Measurements from ENCODE around the gene DDAH1.

Gene DDAH1

DNA sequence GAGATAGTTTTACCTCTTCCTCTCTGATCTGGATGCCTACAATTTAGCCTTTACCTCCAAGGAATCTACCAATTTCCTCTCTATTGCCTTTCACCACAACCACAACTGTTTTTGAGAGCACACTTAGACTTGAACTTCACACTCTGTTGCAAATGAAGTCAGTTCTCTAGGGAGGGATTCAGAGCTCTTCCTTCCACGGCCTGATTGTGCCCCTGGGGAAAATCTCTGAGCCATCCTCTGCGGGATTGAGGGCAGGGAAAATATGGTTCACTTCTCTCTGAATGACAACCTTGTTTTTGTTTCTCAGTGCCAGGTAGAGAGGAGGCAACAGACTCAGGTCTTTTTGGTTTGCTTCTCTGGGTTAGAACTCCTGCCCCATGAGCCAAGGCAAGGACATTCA lies 153.1 kb downstream of the DDAH1 start:
- no peak for DNase-seq (ENCODE audit: low read depth in 2 of 2, low spot score in 1 of 2)

DNA sequence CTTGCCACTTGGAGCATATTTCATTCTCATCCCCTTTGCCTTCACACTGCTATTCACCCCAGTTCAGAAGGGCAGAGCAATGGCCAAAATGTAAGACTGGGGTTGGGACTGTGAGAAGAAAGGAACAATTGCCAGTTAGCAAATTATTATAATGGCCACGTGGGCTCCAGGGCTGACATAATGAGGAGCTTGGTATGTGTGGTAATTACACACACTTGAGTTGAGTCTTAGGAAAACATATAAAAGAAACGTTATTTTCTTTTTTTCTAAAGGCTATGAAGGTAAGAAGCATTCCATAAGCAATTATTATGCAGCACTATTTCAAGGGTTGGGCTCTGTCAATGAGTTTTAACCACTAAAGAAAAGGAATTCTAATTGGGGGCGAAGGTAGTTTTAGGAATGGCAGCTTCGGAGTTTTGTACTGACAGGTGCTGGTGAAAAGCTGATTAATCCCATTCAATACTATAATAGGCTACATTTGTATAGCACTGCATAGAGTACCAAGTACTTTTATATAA lies 156.1 kb downstream of the DDAH1 start:
- DNase-seq (ENCODE audit: low read depth in 2 of 2, low spot score in 1 of 2): no peak

DNA sequence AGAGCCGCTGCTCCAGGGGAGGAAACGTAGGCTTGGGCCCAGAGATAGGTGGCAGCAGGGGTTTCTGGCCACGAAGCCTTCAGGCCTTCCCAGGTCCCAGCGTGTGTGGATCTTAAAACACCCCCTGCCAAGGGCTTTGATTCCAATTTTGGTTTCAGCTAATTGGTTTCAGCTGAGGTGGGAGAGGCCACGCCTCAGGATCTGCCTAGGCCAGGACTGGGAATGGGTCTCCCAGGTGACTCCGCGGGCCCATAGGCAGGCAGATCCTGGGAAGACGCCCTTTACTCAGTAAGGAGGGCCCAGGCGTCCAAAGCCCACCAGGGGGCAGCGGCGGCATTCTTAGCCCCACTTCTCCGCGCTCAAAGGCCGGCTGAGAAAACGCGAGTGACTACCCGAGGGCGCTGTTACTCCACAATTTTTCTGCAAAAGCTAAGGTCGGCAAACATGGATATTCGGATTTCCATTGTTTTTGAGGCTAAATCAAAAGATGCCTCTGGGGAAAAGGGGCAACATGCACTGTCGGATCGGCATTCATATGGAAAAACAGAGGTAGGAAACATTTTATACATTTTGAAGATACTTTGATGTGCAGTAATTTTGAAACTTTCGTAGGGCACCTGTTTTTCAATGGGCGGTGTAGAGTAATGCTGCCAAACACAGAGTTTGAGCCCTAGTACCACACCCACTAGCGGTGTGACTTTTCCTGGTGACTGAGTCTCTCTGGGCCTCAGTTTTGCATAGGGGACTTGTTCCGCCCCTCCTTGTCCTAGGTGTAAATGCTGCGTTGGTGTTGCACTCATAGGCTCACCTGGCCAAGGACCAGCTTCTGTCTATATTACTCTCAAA lies 156.7 kb downstream of the DDAH1 start:
- DNase-seq (ENCODE audit: low read depth in 2 of 2, low spot score in 1 of 2): peak; percentile 14 to 28

DNA sequence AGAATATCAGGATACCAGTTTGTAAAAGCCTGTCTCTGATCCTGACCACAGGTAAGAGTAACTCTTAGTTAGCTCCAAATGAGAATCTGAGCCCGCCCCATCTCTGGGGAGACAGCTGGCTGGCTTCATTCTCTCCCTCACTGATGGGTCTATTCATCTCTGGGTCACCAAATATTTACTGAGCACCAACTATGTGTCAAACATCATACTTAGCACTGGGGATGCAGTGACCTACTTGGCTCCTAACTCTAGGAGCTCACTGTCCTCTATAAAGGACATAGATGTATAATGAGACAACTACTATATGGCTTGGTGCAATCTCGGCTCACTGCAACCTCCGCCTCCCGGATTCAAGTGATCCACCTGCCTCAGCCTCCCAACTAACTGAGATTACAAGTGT lies 158.7 kb downstream of the DDAH1 start:
- no peak for DNase-seq (ENCODE audit: low read depth in 2 of 2, low spot score in 1 of 2)

DNA sequence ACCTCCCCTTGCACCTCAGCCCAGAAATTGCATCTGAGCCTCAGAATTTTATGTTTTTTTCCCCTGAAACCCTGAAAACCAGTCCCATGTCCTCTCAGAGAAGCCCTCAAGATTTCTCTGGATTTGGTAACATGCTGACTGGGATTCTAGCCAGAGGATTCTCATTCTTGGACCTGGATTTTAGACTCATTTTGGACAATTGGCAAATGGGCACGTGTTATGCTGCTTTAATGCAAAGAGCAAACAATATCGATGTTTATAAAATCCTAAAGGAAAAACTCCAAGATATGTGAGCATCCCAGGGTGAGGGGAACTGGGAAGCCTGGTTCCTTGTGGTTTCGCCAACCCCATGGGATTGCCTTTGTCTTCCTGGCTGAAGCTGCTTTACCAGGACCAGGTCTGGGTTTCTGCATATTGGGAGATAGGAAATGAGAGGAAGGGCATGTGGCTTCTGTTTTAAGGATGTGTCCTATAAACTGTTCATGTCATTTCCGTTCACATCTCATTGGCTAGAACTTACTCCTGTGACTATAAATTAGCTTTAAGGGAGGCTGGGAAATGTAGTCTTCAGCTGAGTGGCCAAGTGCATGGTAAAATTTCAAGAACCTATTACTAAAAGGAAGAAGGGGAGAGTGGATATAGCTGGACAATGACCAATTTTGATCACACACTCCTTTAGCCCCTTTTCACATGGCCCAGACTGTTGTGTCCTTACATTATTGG lies 161.4 kb downstream of the DDAH1 start:
- no peak for DNase-seq (ENCODE audit: low read depth in 2 of 2, low spot score in 1 of 2)

DNA sequence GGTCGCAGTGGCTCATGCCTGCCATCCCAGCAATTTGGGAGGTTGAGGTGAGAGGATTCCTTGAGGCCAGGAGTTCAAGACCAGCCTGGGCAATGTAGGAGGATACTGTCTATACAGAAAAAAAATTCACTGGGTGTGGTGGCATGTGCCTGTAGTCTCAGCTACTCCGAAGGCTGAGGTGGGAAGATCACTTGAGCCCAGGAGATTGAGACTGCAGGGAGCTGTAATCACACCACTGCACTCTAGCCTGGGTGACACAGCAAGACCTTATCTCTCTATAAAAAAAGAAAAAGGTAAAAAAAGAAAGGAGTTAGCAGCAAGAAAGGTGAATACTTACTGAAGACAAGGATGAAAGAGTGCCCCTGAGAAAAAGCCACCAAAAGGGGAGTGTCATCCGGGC lies 164.8 kb downstream of the DDAH1 start:
- no peak for DNase-seq (ENCODE audit: low read depth in 2 of 2, low spot score in 1 of 2)

DNA sequence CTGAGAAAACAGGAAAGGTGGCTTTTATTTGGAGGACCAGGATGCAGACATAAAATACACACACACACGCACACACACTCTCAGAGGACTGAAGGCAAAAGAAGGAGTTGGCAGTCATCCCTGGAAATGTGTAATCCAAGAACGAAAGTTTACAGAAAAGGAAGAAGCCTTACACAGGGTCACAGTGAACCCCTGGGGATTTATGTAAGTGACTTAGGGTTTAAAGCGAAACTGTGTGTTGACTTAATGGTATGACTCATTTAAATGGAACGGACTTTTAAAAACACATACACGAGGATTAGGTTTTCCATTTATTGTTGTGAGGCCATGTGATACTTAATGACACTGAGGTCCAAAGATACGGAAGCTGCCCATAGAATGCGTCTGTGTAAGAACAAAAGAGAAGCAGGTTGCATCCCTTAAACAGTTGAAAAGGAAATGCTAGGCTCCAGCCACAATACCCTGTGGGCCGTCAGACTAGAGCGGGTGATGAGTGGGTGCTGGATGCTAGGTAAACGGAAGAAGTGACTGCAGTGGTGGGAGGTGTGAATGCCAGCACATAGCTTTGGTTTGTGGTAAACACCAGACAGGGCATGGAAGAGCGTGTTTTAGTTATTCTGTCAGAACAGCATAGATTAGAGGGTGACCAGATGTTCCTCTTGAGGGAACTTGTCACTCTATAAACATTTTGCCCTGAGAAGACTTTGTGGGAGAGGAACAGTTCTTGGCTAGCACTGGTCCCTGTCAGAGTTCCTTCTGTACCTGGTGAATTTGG lies 166.9 kb downstream of the DDAH1 start:
- peak; percentile 34 to 39 for DNase-seq (ENCODE audit: low read depth in 2 of 2, low spot score in 1 of 2)

DNA sequence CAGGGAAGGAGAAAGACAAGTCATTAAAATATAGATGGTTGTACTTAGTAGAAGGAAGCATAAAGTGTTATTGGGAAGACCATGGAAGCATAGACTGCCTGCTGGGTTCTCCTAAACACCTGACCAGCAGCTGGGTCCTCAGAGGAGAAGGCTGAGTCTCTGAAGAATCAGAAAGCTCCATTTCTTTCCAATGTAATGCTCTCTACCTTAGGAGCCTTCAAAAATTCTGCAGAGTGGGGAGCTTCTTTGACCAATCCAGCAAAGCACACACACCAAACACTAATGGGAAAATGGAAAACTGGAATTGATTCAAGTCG lies 167.5 kb downstream of the DDAH1 start:
- DNase-seq (ENCODE audit: low read depth in 2 of 2, low spot score in 1 of 2): no peak

DNA sequence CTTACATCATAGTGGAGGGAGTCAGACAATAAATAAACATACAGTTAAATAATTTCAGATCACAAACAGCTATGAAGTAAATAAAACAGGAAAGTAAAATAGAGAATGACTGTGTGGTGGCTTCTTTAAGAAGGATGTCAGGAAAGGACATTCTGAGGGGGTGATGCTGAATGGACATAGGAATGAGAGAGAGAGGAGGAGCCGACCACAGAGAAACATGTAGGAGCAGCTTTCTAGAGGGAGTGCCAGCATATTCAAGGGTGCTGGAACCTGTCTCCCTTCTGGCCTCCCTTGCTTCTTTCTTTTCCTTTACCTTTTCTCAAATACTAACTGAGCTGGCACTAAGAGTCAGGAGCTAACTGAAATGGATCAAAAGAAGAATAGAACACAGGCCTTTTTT lies 168.0 kb downstream of the DDAH1 start:
- no peak for DNase-seq (ENCODE audit: low read depth in 2 of 2, low spot score in 1 of 2)

DNA sequence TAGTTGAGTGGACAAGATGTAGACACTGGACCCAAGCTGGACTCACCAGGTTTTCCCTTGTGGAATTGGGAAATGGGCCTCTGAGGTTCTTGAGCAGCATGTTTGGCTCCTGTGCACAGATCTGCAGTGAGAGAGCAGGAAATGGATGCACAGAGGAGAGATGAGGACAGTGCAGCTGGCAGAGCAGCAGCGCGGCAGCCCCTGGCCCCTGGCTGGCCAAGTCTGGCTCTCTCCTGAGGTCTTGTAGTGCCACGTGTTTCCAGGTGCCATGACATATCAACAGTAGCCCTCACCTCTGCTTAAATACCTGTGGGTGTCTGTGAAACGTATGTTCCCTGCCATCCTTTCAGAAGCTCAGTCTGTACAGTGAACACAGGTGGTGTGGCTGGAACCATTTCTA lies 169.3 kb downstream of the DDAH1 start:
- DNase-seq (ENCODE audit: low read depth in 2 of 2, low spot score in 1 of 2): no peak

DNA sequence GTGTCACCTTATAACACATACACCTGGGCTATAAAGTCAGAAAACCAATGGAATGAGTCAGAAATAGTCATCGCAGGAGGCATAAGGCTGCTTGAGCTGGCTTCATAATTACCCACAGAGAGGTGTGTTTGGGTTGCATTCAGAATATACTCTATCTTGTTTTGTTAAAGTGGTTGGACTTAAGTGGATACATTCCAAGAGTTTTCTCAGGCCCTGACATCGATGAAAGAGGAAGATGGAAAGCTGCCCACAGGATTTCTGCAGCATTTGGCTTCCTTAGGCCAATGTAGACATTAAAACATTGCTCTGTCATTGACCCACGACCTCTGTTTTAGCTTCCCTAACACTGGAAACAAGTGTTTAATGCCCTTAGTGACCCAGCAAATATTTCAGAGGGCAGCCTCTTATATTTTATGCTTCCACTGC lies 169.9 kb downstream of the DDAH1 start:
- DNase-seq (ENCODE audit: low read depth in 2 of 2, low spot score in 1 of 2): no peak

DNA sequence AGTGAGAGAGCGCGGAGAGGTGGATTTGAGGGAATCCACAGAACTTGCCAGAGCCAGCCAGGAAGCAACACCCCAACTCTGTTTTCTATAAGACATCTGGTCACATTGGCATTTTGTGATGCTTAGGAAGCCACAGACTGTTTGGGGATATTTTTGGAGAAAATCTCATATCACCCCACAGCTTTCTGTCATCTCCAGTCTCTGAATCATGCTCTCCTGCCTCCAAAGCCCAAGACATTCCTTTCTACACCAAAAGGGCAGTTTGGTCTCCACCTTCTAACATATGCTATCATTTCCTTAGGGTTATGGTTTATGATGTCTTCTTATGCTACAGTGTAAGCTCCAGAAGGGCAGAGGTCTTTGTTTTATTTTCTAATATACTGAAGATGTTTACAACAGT lies 174.1 kb downstream of the DDAH1 start:
- DNase-seq (ENCODE audit: low read depth in 2 of 2, low spot score in 1 of 2): no peak

DNA sequence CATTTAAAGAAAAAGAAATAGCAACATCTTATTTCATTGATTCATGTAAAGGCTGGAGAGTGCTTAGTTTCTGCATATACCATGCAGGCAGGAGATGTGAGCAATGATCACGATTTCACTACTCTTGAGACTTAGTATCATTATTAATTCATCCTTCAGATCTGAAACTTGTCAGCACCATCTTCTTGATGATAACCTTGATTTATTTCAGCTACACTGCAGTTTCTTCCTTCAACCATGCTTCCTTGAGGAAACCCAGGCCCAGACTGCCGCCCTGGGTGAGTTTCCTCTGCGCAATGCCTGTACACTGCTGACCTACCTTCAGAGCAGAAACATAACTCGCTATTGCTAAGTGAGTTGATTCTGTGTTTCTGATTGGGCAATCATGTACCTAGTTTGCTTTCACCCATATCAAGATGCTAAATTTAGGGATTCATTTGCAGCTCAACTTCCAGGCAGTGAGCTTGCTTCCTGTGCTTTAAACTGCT lies 175.1 kb downstream of the DDAH1 start:
- DNase-seq (ENCODE audit: low read depth in 2 of 2, low spot score in 1 of 2): no peak

DNA sequence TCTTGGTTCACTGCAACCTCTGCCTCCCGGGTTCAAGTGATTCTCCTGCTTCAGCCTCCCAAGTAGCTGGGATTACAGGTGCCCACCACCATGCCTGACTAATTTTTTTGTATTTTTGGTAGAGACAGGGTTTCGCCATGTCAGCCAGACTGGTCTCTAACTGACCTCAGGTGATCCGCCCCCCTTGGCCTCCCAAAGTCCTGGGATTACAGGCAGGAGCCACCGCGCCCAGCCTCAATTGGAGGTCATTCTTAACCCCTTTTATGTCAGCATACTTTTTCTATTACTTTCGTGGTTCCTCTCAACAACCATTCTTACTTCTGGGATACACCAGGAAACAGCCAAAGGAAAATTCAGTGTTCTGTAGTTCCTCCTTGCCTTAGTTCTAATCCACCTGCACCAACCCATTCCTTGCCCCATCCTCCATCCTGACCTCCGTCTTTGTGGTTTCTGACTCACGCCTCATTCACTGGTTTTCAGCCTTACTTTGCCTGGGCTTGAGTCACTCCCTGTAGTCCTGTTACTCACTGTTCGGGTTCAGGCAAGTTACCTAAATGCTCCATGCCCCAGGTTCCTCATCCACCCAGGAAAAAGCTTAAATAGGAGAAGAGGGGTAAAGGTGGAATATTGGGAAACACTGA lies 175.6 kb downstream of the DDAH1 start:
- no peak for DNase-seq (ENCODE audit: low read depth in 2 of 2, low spot score in 1 of 2)

DNA sequence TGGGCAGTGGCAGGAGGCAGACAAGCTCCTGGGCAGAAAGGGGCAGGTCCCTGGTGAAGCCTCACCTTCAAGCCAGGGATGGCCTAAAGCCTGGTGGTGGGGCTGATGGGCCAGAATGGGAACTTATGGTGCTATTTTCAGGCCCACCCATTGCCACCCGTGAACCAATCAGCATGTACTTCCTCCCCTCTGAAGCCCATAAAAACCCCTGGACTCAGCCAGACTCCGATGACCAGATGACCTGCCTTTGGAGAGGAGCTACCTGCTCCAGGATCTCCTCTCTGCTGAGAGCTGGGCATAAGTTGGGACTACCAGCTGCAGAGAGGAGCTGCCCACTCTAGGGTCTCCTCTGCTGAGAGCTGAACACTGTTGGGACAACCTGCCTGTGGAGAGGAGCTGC lies 180.8 kb downstream of the DDAH1 start:
- no peak for DNase-seq (ENCODE audit: low read depth in 2 of 2, low spot score in 1 of 2)

DNA sequence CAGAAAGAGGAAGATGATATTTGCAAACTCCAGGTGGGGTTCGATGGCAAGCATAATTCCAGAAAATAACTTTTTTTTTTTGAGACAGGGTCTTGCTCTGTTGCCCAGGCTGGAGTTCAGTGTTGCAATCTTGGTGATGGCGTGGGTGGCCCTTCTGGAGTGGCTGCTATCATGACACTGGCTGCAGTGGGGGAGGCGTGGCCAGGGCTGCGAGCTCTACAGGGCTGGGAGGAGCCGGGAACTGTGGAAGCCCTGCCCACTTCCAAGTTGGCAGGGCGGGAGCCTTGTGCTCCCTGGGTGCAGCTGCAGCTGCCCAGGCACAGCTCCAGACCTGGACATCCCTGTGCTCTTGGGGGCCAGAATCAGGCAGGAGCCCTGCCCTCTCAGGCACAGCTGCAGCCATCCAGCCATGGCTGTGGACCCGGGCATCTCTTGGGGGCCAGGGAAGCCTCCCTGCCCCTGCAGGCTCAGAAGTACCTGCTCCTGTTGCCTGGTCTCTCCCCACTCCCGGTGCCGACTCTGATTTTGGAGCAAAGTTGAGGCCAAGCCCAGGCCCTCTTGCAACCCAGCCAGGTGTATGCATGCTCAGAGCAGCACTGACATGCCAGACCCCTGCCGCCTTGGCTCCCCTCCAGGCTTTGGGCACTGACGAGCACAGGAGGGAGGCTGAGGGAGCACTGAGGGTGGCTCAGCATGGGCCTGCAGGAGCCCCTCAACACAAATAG lies 181.3 kb downstream of the DDAH1 start:
- no peak for DNase-seq (ENCODE audit: low read depth in 2 of 2, low spot score in 1 of 2)

DNA sequence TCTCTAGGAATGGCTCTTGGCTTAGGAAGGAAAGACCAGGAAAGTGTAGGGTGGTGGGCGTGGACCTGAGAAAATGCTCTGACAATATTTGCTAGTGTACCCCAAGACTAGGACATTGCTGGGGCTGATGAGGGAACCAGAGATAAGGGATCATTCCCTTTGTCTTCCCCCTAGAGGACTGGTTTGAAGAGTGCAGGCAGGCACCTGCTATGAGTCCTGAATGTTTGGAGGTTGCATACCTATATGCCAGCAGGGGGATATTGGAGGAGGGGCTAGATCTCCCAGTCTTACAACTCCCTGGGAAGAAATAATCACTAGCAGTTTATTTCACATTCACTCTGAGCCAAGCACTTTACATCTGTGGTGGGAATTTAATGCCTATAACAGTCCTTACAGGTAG lies 182.5 kb downstream of the DDAH1 start:
- no peak for DNase-seq (ENCODE audit: low read depth in 2 of 2, low spot score in 1 of 2)

DNA sequence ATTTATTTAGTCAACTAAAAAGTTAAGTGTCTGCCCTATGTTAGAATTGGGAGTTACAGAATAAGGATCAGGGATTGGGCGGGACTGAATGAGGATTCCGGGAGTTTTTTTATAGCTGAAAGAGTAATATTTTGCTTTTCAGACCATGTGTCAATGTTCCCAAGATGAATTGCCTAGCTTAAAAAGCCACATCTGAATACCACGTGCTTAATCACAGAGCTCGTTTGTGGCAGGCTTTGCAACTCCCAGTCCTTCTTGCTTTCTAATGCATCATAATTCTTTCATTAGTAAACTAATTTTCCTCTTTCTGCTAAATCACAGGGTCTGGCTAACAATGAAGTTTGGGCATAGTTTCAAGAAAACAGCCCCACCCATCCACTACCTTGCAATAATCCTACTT lies 184.3 kb downstream of the DDAH1 start:
- DNase-seq (ENCODE audit: low read depth in 2 of 2, low spot score in 1 of 2): no peak

DNA sequence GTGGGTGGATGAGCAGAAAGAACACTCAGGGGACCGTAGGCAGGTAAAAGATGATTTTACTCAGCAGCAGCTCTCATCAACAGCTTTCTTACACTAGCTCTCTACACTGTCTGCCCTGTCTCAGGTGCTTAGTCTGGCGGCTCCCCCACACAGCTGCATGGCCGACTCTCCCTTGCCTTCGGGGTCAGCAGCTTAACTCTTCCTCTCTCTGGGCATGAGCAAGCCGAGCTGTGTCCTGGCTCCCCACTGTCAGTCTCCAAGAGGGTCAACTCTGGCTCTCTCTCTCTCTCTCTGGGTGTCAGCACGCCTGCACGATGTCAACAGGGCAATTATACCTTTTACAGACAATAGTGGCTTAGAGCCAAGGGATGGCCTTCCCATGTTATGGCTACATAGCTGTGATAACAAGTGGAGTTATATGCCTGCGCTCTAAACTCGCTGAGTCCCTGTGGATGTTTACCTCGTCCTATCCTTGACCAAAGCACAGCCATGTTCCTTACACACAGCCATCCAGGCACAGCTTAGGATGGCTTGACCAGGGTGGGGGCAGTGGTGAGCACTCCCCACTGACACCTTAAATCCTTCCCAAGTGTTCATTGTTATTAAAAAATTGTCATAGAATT lies 185.4 kb downstream of the DDAH1 start:
- DNase-seq (ENCODE audit: low read depth in 2 of 2, low spot score in 1 of 2): no peak

DNA sequence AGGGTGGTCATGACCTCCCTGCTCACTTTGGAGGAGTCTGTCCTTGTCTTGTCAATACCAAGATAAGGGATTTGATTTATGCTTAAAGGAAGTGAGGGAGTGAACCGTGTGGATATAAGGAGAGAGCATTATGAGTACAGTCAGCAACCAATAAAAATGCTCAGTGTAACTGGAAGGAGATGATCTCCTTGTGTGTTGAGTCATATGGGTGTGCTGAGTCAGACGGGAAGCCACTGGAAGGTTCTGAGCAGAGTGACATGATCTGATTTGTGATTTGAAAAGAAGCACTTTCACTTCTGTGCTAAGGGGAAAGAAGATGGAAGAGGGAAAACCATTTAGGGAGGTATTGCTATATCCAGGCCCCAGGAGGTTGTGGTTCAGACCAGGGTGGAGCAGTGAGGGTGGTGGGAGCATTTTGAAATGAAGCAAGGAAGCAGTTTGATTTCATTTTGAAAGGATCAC lies 186.1 kb downstream of the DDAH1 start:
- DNase-seq (ENCODE audit: low read depth in 2 of 2, low spot score in 1 of 2): no peak

Data from stimulated activated CD8-positive, alpha-beta memory T cell treated with anti-CD3 and anti-CD28 coated beads, Interleukin-4, amount 100 ng/mL, for 1 hour (primary cell).